ENCODE measurements around the gene PET100.

Gene PET100, protein sequence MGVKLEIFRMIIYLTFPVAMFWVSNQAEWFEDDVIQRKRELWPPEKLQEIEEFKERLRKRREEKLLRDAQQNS

DNA sequence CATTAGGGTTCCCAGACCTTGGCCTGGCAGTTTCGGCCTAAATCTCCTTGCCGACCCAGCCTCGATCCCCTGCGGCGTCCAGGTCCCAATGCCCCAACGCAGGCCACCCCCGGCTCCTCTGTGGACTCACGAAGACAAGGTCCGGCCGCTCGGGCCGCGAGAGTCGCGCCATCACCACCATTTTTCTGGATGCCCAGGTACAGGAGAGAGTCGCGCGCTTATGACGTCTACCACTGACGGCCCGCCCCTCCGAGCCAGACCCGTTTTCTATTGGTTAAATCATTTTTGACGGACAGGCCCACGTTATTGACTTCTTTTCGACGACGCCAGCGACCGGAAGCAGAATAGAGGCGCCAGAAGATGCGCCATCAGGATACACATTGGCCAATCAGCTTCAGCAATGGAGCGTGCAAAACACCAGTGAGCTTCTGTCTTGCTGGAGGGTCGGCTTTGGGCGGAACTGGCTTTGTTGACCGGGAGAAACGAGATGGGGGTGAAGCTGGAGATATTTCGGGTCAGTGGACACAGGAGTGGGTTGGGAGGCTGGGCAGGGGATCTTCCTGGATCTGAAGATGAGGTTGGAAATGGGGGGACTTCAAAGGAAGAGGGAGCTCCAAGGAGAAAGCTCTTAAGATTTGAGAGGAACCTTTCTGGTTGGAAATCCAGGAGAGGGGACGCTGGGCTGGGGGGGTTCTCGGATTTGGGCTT, at the start of gene PET100, which contains the start of gene XAB2:
PET100 (plus strand) TSS at position 447 of the 708 bp plus-strand sequence; CDS start at position 488, 41 bp downstream.
XAB2 (minus strand) TSS at position 199 of the 708 bp plus-strand sequence; CDS start at position 181, 18 bp downstream.
- DNase-seq (ENCODE audit: low read depth), result peak; percentile 99
- H3K4me1 ChIP-seq (ENCODE audit: control insufficient read depth, insufficient read depth, low read length), result peaks cover 22% of the 10 kb centered on the region
- peak within 1 kb of the TSS; percentile 99 for H3K9ac ChIP-seq (ENCODE audit: low read length)
- H3K9me3 ChIP-seq (ENCODE audit: control insufficient read depth, low read length), result no peaks in the 10 kb centered on the region
- no peaks in the 10 kb centered on the region for H3K27me3 ChIP-seq (replicated peaks; ENCODE audit: control insufficient read depth, insufficient read depth, low read length)
- H3K36me3 ChIP-seq (ENCODE audit: control insufficient read depth, insufficient read depth, low read length, severe bottlenecking), result peaks cover 15% of the 10 kb centered on the region
- peak within 1 kb of the TSS; percentile 100 for H3K4me3 ChIP-seq (ENCODE audit: low read length)

DNA sequence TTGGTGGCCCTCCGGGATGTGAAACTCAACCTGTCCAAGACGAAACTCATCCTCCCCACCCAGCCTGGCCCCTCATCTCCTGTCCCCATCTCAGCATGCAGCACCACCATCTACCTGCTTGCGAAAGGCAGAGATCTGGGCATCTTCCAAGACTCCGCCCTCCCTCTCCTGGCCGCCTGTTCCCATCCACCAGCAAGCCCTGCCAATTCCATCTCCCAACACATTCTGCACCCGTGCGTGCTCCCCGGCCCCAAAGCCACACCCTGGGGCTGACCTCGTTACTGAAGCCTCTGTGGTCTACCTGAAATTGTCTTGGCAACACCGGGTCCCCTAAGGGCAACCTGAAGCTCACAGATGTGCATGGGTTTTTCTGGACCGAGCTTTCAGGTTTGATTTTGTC, 47.1 kb upstream of the PET100 start:
- no peaks in the 10 kb centered on the region for H3K36me3 ChIP-seq (ENCODE audit: control insufficient read depth, insufficient read depth, low read length, severe bottlenecking)
- no peak overlapping the region for H3K9ac ChIP-seq (ENCODE audit: low read length)
- H3K9me3 ChIP-seq (ENCODE audit: control insufficient read depth, low read length), result no peaks in the 10 kb centered on the region
- no peaks in the 10 kb centered on the region for H3K4me1 ChIP-seq (ENCODE audit: control insufficient read depth, insufficient read depth, low read length)
- no peak for DNase-seq (ENCODE audit: low read depth)
- peaks cover 11% of the 10 kb centered on the region for H3K27me3 ChIP-seq (replicated peaks; ENCODE audit: control insufficient read depth, insufficient read depth, low read length)
- no peak overlapping the region for H3K4me3 ChIP-seq (ENCODE audit: low read length)

DNA sequence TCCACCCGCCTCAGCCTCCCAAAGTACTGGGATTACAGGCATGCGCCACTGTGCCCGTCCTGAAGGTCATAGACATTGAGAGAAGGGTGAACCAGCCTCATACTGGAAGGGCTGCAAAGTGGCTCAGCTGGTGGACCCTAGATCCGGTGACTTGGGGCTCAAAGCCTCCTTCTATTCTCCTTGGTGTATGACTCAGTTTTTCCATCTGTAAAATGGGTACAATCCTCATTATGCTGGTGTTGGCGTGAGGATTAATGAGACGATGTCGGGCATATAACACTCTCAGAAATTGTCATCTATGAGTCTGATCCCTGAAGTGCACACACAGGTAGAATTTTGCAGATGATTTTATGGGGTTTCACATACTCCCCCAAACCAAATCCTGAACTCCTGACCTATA, 39.8 kb upstream of the PET100 start:
- Histone ChIP-seq H3K36me3 (ENCODE audit: control insufficient read depth, insufficient read depth, low read length, severe bottlenecking) (no peaks in the 10 kb centered on the region), H3K27me3 (replicated peaks; ENCODE audit: control insufficient read depth, insufficient read depth, low read length) (peaks cover 15% of the 10 kb centered on the region), H3K4me3 (ENCODE audit: low read length) (no peak overlapping the region), H3K9me3 (ENCODE audit: control insufficient read depth, low read length) (no peaks in the 10 kb centered on the region), H3K9ac (ENCODE audit: low read length) (no peak overlapping the region), H3K4me1 (ENCODE audit: control insufficient read depth, insufficient read depth, low read length) (no peaks in the 10 kb centered on the region)
- no peak for DNase-seq (ENCODE audit: low read depth)

DNA sequence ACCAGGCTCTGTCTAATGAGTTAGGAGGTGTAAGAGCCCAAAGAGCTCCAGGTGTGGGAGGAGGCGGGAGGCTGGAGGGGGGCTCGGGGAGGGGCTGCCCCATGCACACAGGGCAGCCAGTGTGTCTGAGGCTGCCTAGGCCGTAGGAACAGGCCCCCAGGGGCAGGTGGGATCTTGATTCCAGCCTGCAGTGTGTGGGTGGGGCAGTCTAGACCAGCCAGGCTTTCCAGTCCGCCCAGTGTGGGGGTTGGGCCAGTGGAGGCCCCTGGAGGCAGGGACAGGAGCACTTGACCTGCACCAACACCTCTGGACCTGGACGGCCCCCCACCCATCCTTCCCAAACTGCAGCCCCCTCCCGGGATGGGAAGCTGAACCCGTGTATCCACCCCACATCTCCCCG, 39.3 kb upstream of the PET100 start:
- H3K9me3 ChIP-seq (ENCODE audit: control insufficient read depth, low read length), result no peaks in the 10 kb centered on the region
- H3K36me3 ChIP-seq (ENCODE audit: control insufficient read depth, insufficient read depth, low read length, severe bottlenecking), result no peaks in the 10 kb centered on the region
- no peak for DNase-seq (ENCODE audit: low read depth)
- H3K4me3 ChIP-seq (ENCODE audit: low read length), result no peak overlapping the region
- H3K4me1 ChIP-seq (ENCODE audit: control insufficient read depth, insufficient read depth, low read length), result no peaks in the 10 kb centered on the region
- no peak overlapping the region for H3K9ac ChIP-seq (ENCODE audit: low read length)
- H3K27me3 ChIP-seq (replicated peaks; ENCODE audit: control insufficient read depth, insufficient read depth, low read length), result peaks cover 18% of the 10 kb centered on the region

DNA sequence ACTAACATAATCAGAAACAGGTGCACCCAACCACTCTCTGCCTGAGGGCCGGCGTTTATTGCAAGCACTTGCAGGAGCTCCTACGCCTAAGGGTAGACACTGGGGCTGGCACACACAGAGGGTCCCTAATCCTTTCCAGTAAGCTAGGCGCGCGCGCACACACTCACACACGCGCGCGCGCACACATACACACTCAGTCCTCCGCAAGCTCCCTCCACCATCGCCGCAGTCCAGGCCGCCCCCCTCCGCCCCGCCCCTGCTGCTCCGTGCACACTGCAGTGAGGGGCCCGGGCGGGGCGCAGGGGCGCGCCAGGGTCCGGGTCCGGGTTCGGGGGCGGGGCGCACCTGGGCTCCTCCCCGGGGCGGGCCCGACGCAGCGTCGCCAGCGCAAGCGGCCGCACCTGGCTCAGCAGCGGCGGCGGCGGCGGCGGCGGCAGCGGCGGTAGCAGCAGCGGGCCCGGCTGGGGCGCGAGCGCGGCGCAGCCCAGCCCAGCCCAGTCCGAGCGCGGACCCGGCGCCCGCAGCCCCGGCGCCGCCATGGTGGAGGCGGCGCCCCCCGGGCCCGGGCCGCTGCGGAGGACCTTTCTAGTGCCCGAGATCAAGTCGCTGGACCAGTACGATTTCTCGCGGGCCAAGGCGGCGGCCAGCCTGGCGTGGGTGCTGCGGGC, 34.0 kb upstream of the PET100 start, which contains the start of gene CAMSAP3:
CAMSAP3 (plus strand) TSS at position 398 of the 668 bp plus-strand sequence; CDS start at position 538, 140 bp downstream.
- no peak within 1 kb of the TSS for H3K9ac ChIP-seq (ENCODE audit: low read length)
- H3K9me3 ChIP-seq (ENCODE audit: control insufficient read depth, low read length), result no peaks in the 10 kb centered on the region
- H3K4me3 ChIP-seq (ENCODE audit: low read length), result no peak within 1 kb of the TSS
- peaks cover 39% of the 10 kb centered on the region for H3K27me3 ChIP-seq (replicated peaks; ENCODE audit: control insufficient read depth, insufficient read depth, low read length)
- DNase-seq (ENCODE audit: low read depth), result peak; percentile 34
- no peaks in the 10 kb centered on the region for H3K36me3 ChIP-seq (ENCODE audit: control insufficient read depth, insufficient read depth, low read length, severe bottlenecking)
- no peaks in the 10 kb centered on the region for H3K4me1 ChIP-seq (ENCODE audit: control insufficient read depth, insufficient read depth, low read length)

DNA sequence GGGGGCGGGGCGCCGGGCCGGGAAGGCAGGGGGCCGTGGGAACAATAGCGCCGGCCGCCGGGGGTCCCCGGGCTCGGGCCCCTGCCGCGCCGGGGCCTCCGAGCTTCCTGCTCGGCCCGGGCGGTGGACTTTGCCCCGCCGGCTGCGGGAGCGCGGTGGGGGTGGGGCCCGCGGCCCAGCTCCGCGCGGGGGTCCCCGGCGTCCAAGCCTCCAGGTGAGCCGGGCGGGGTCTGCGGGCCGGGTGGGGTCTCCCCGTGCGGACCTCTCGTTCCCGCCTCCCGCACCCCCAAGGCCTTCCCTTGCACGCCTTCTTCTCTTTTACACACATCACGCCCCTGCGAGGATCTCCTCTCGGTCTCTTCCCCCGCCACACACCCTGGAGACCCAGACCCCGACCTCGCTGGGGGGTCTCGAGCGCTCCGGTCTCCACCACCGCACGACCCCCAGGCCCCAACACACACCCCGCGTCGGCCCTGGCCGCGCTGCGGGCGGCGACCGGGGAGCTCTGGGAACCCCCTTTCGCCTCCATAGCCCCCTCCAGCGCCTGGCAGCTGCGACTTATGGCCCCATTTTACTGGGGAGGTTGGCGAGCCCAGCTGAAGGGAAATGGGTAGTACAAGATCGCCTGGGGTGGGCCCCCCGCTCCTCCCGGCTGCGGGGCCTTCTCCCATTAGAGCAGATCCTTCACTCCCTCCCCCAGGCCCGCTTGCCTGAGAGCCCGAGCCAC, 33.2 kb upstream of the PET100 start:
- no peak for DNase-seq (ENCODE audit: low read depth)

DNA sequence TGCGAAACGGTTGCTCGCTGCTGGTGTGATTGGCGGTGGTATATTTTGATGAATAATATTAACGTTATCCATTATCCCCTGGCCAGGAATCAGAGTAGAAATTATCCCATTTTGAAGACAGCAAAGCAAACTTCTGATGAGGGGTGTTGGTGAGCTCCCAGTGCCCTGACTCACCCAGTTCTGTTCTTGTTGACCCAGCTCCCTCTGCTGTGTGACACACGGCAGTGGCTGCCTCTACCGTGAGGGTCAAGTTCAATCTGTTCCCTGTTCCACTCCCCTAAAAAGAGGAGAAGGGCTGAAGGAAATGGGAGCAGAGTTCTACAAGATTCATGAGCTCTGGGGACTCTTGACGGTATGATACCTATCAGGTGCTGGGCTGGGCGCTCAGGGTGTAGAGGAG, 31.9 kb upstream of the PET100 start:
- Histone ChIP-seq H3K9me3 (ENCODE audit: control insufficient read depth, low read length) (no peaks in the 10 kb centered on the region), H3K4me1 (ENCODE audit: control insufficient read depth, insufficient read depth, low read length) (no peaks in the 10 kb centered on the region), H3K27me3 (replicated peaks; ENCODE audit: control insufficient read depth, insufficient read depth, low read length) (peaks cover 39% of the 10 kb centered on the region), H3K36me3 (ENCODE audit: control insufficient read depth, insufficient read depth, low read length, severe bottlenecking) (no peaks in the 10 kb centered on the region), H3K9ac (ENCODE audit: low read length) (no peak overlapping the region), H3K4me3 (ENCODE audit: low read length) (no peak overlapping the region)
- no peak for DNase-seq (ENCODE audit: low read depth)

More for the DNA sequence above, 33.2 kb upstream of the PET100 start:
- Histone ChIP-seq H3K9ac (ENCODE audit: low read length) (no peak overlapping the region), H3K36me3 (ENCODE audit: control insufficient read depth, insufficient read depth, low read length, severe bottlenecking) (no peaks in the 10 kb centered on the region), H3K9me3 (ENCODE audit: control insufficient read depth, low read length) (no peaks in the 10 kb centered on the region), H3K27me3 (replicated peaks; ENCODE audit: control insufficient read depth, insufficient read depth, low read length) (peaks cover 39% of the 10 kb centered on the region), H3K4me3 (ENCODE audit: low read length) (no peak overlapping the region), H3K4me1 (ENCODE audit: control insufficient read depth, insufficient read depth, low read length) (no peaks in the 10 kb centered on the region)

DNA sequence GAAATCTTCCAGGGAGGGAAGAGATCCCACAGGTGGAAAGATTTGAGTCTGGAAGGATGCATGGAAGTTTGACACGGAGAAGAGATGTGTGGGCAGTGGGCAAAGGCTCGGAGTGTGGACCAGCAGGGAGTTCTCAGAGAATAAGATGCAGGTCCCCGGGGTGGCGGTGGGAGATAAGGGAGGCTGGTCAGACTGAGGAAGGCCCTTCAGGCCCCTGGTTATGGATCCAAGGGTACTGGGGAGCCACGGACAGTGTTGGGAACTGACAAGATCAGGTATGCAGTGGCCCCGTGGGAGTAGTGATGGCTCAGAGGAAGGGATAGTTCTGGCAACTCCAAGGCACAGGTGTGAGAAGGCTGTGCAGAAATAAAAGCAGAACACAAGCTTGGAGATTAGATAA, 31.4 kb upstream of the PET100 start:
- Histone ChIP-seq H3K9me3 (ENCODE audit: control insufficient read depth, low read length) (no peaks in the 10 kb centered on the region), H3K9ac (ENCODE audit: low read length) (no peak overlapping the region), H3K27me3 (replicated peaks; ENCODE audit: control insufficient read depth, insufficient read depth, low read length) (peaks cover 38% of the 10 kb centered on the region), H3K4me3 (ENCODE audit: low read length) (no peak overlapping the region), H3K36me3 (ENCODE audit: control insufficient read depth, insufficient read depth, low read length, severe bottlenecking) (no peaks in the 10 kb centered on the region), H3K4me1 (ENCODE audit: control insufficient read depth, insufficient read depth, low read length) (peaks cover 2% of the 10 kb centered on the region)
- DNase-seq (ENCODE audit: low read depth), result no peak

DNA sequence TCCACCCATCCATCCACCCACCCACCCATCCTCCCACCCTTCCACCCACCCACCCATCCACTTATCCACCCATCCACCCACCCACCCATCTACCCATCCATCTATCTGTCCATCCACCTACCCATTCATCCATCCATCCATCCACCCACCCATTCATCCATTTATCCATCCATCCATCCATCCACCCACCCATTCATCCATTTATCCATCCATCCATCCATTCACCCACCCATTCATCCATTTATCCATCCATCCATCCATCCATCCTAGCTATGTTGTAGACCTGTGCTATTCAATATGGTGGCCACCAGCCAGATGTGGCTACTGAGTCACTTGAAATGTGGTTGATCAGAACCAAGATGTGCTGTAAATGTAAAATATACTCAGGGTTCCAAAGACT, 28.9 kb upstream of the PET100 start:
- Histone ChIP-seq H3K4me1 (ENCODE audit: control insufficient read depth, insufficient read depth, low read length) (peaks cover 2% of the 10 kb centered on the region), H3K36me3 (ENCODE audit: control insufficient read depth, insufficient read depth, low read length, severe bottlenecking) (no peaks in the 10 kb centered on the region), H3K9me3 (ENCODE audit: control insufficient read depth, low read length) (no peaks in the 10 kb centered on the region), H3K4me3 (ENCODE audit: low read length) (no peak overlapping the region), H3K27me3 (replicated peaks; ENCODE audit: control insufficient read depth, insufficient read depth, low read length) (peaks cover 36% of the 10 kb centered on the region), H3K9ac (ENCODE audit: low read length) (no peak overlapping the region)
- DNase-seq (ENCODE audit: low read depth), result no peak

DNA sequence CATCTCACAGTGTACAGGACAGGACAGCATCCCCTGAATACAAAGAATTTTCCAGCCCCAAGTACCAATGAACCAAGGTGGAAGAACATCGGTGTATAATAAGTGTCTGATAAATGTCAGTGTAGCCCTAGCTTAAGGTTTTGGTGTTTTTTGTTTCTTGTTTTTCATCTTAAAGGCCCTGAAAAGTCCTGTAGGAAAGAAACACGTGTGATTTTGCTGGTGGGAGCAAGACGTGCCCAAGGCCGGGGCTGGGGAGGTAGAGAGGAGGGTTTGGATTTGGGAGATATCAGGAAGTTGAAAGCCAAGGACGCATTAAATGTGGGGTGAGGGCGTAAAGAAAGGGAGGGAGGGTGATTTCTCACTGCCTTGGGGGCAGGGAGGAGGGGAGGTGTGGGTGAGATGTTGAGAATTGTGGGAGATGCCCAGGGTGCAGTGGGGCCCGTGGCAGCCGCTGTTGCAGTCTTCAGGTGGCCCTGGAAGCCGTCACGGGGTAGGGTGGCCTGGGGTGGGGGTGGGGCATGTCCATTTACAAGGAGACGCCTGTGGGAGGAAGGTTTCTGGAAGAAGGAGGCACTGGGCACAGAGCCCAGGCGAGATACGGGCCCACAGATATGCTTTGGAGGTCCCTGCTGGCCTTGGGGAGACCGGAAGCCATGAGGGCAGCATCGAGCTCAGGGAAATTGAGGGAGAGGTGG, 27.2 kb upstream of the PET100 start:
- H3K36me3 ChIP-seq (ENCODE audit: control insufficient read depth, insufficient read depth, low read length, severe bottlenecking), result no peaks in the 10 kb centered on the region
- DNase-seq (ENCODE audit: low read depth), result no peak
- H3K4me1 ChIP-seq (ENCODE audit: control insufficient read depth, insufficient read depth, low read length), result peaks cover 2% of the 10 kb centered on the region
- H3K27me3 ChIP-seq (replicated peaks; ENCODE audit: control insufficient read depth, insufficient read depth, low read length), result peaks cover 35% of the 10 kb centered on the region
- no peaks in the 10 kb centered on the region for H3K9me3 ChIP-seq (ENCODE audit: control insufficient read depth, low read length)
- no peak overlapping the region for H3K9ac ChIP-seq (ENCODE audit: low read length)
- no peak overlapping the region for H3K4me3 ChIP-seq (ENCODE audit: low read length)

Measured in adipocyte (in vitro differentiated cells).